IMR-90 (cell line): ENCODE data around the gene PTPRN2. TPM values are rescaled to one million over a fixed set of nuclear protein-coding genes. Genes with fewer than 3 reads are reported as not detected.

Experiments
- ATAC-seq: fragments of 200-7000 bp; cut with Tn5 transposase; 2 replicates; pipeline ENCODE4 v1.9.1; 2020; ENCODE audit warnings: low read depth, mild to moderate bottlenecking, moderate library complexity
- BruUV-seq: library from RNA; stranded (reverse); fragments of 400-500 nt; replicated peaks from 2 replicates; lab custom pipeline; 2021; lab: Mats Ljungman, UMichigan
- CTCF ChIA-PET: fragments of 300-600 bp; formaldehyde crosslinking; extraction: SDS; loops from one replicate; lab custom pipeline; 2021; ENCODE audit warnings: antibody characterized with exemption; lab: Yijun Ruan, JAX
- POLR2A ChIA-PET: fragments of 300-600 bp; sonication (Branson Sonifier 250); formaldehyde crosslinking; loops from one replicate; lab custom pipeline; 2022; ENCODE audit warnings: antibody characterized with exemption; ENCODE audit not compliant: unreplicated experiment; lab: Charles Lee
- DNase-seq: peaks from one replicate; pipeline ENCODE4 v3.0.0; 2013
- H2AFZ ChIP-seq: replicated peaks from 2 replicates; pipeline ENCODE3; 2013; ENCODE audit warnings: low read length, mild to moderate bottlenecking; ENCODE audit not compliant: poor library complexity
- H2AK5ac ChIP-seq: 2 replicates; pipeline ENCODE4 v1.6.1; 2013; ENCODE audit warnings: low read depth, low read length, inconsistent platforms
- H2AK9ac ChIP-seq: replicated peaks from 2 replicates; pipeline ENCODE3; 2013; ENCODE audit warnings: mild to moderate bottlenecking, low read depth, low read length, moderate library complexity; ENCODE audit not compliant: poor library complexity
- H2BK120ac ChIP-seq: 2 replicates; pipeline ENCODE4 v1.6.1; 2013; ENCODE audit warnings: low read depth, low read length, inconsistent platforms
- H2BK15ac ChIP-seq: 3 replicates; pipeline ENCODE4 v1.6.1; 2013; ENCODE audit warnings: low read depth, low read length, inconsistent platforms
- H2BK20ac ChIP-seq: 2 replicates; pipeline ENCODE4 v1.6.1; 2013; ENCODE audit warnings: low read depth, mild to moderate bottlenecking, inconsistent platforms, low read length, moderate library complexity
- H2BK5ac ChIP-seq: 2 replicates; pipeline ENCODE4 v1.6.1; 2013; ENCODE audit warnings: mild to moderate bottlenecking, low read depth, low read length, inconsistent platforms; ENCODE audit not compliant: poor library complexity, severe bottlenecking
- H3K14ac ChIP-seq: replicated peaks from 2 replicates; pipeline ENCODE4 v1.6.1; 2013; ENCODE audit warnings: low read depth, low read length, inconsistent platforms
- H3K18ac ChIP-seq: 2 replicates; pipeline ENCODE4 v1.6.1; 2013; ENCODE audit warnings: low read depth, low read length, control low read depth
- H3K23ac ChIP-seq: 2 replicates; pipeline ENCODE4 v1.6.1; 2013; ENCODE audit warnings: low read depth, low read length, inconsistent platforms
- H3K27ac ChIP-seq: 2 replicates; pipeline ENCODE4 v1.5.1; 2013; ENCODE audit warnings: mild to moderate bottlenecking, control low read depth, low read length; ENCODE audit not compliant: insufficient read depth
- H3K27me3 ChIP-seq: 2 replicates; pipeline ENCODE4 v1.6.1; 2013; ENCODE audit warnings: low read length; ENCODE audit not compliant: control insufficient read depth, insufficient read depth
- H3K36me3 ChIP-seq: 2 replicates; pipeline ENCODE4 v1.6.1; 2013; ENCODE audit warnings: low read length, mixed read lengths; ENCODE audit not compliant: control insufficient read depth, insufficient read depth
- H3K4ac ChIP-seq: 2 replicates; pipeline ENCODE4 v1.6.1; 2013; ENCODE audit warnings: low read depth, low read length, inconsistent platforms
- H3K4me1 ChIP-seq: 2 replicates; pipeline ENCODE4 v1.6.1; 2013; ENCODE audit warnings: low read length, mixed read lengths; ENCODE audit not compliant: control insufficient read depth, insufficient read depth
- H3K4me2 ChIP-seq: 2 replicates; pipeline ENCODE4 v1.6.1; 2013; ENCODE audit warnings: low read depth, mild to moderate bottlenecking, control low read depth, low read length, moderate library complexity
- H3K4me3 ChIP-seq: 2 replicates; pipeline ENCODE4 v1.5.1; 2013; ENCODE audit warnings: low read depth, mild to moderate bottlenecking, control low read depth, low read length, moderate library complexity; ENCODE audit not compliant: insufficient read depth
- H3K56ac ChIP-seq: 2 replicates; pipeline ENCODE4 v1.6.1; 2013; ENCODE audit warnings: low read length, inconsistent platforms; ENCODE audit not compliant: insufficient read depth; ENCODE audit errors: extremely low read depth
- H3K79me1 ChIP-seq, 2 experiments: 2 replicates each; pipeline ENCODE4 v1.6.1; 2013; ENCODE audit warnings: low read length in 2 of 2, inconsistent platforms in 1 of 2, low read depth in 1 of 2
- H3K9ac ChIP-seq: 2 replicates; pipeline ENCODE4 v1.6.1; 2013; ENCODE audit warnings: low read depth, low read length, control low read depth
- H3K9me1 ChIP-seq: 2 replicates; pipeline ENCODE4 v1.6.1; 2013; ENCODE audit warnings: low read length, inconsistent platforms; ENCODE audit not compliant: insufficient read depth
- H3K9me3 ChIP-seq: 2 replicates; pipeline ENCODE4 v1.6.1; 2013; ENCODE audit warnings: low read length; ENCODE audit not compliant: control insufficient read depth, insufficient read depth
- H4K20me1 ChIP-seq: 2 replicates; pipeline ENCODE4 v1.6.1; 2013; ENCODE audit warnings: low read length, inconsistent platforms; ENCODE audit not compliant: insufficient read depth
- H4K5ac ChIP-seq: 2 replicates; pipeline ENCODE4 v1.6.1; 2013; ENCODE audit warnings: mild to moderate bottlenecking, low read depth, low read length, control low read depth
- H4K8ac ChIP-seq, 2 experiments: 2 replicates each; pipeline ENCODE4 v1.6.1; 2013; ENCODE audit warnings: low read depth in 2 of 2, low read length in 2 of 2, control low read depth in 1 of 2, inconsistent platforms in 1 of 2
- H4K91ac ChIP-seq: 2 replicates; pipeline ENCODE4 v1.6.1; 2013; ENCODE audit warnings: low read depth, low read length, inconsistent platforms; ENCODE audit not compliant: insufficient read depth
- BHLHE40 ChIP-seq: fragments of 150-350 bp; IDR thresholded peaks from 2 replicates; pipeline ENCODE4 v1.6.1; 2016; ENCODE audit warnings: mild to moderate bottlenecking, low read depth, low read length
- CEBPB ChIP-seq: IDR thresholded peaks from 2 replicates; pipeline ENCODE4 v1.6.1; 2012; ENCODE audit warnings: low read depth, low read length, improper control_type of control experiment
- CHD1 ChIP-seq: IDR thresholded peaks from 2 replicates; pipeline ENCODE4 v1.6.1; 2012; ENCODE audit warnings: low read depth, low read length, improper control_type of control experiment
- MAFK ChIP-seq: IDR thresholded peaks from 2 replicates; pipeline ENCODE4 v1.6.1; 2012; ENCODE audit warnings: low read depth, low read length, improper control_type of control experiment
- MAZ ChIP-seq: IDR thresholded peaks from 2 replicates; pipeline ENCODE4 v1.6.1; 2012; ENCODE audit warnings: low read depth, mild to moderate bottlenecking, low read length, improper control_type of control experiment, moderate library complexity, borderline replicate concordance
- MXI1 ChIP-seq: IDR thresholded peaks from 2 replicates; pipeline ENCODE4 v1.6.1; 2012; ENCODE audit warnings: low read depth, mild to moderate bottlenecking, low read length, moderate library complexity, borderline replicate concordance
- NFE2L2 ChIP-seq: fragments of 150-350 bp; IDR thresholded peaks from 2 replicates; pipeline ENCODE4 v1.6.1; 2016; ENCODE audit warnings: low read depth, mild to moderate bottlenecking, low read length
- POLR2A ChIP-seq: IDR thresholded peaks from 2 replicates; pipeline ENCODE4 v1.6.1; 2012; ENCODE audit warnings: mild to moderate bottlenecking, low read depth, low read length
- SMC3 ChIP-seq: fragments of 150-350 bp; IDR thresholded peaks from 2 replicates; pipeline ENCODE4 v1.6.1; 2016; ENCODE audit warnings: low read depth, mild to moderate bottlenecking, antibody characterized with exemption, low read length, moderate library complexity
- WGBS, 2 experiments: methylation state at CpG; one replicate each; pipeline versions ENCODE4 v1.1.5 to v1.1.7; 2013; ENCODE audit warnings: missing lambda C conversion rate in 2 of 2; ENCODE audit not compliant: insufficient read length in 1 of 2; ENCODE audit errors: extremely low coverage in 2 of 2; 5-methylcytosine and 5-hydroxymethylcytosine counted together
- dilution Hi-C: fragments of 300-500 bp; cut with HindIII; formaldehyde crosslinking; loops from one replicate; pipeline ENCODE4 v1.14.3; 2018; ENCODE audit warnings: low sequenced_read_pairs; ENCODE audit not compliant: unreplicated experiment
- in situ Hi-C: fragments of 300-500 bp; cut with MboI; formaldehyde crosslinking; loops from 3 replicates; pipeline ENCODE4 v1.14.3; 2019; ENCODE audit warnings: low sequenced_read_pairs, inconsistent platforms, mixed read lengths
- intact Hi-C: fragments of 100-400 bp; cut with micrococcal nuclease; formaldehyde crosslinking; loops from 2 replicates; pipeline ENCODE4 v1.10.0; 2022
- polyA plus RNA-seq, 3 experiments: library from polyadenylated mRNA; depleted of rRNA; stranded (reverse); fragments of >200 nt; gene quantifications; 2 replicates each; pipeline ENCODE4 v1.2.3, GENCODE V29; 2012; ENCODE audit warnings: low replicate concordance in 1 of 3
- total RNA-seq: library from RNA; depleted of rRNA; stranded (reverse); fragments of >200 nt; gene quantifications from 2 replicates; pipeline ENCODE4 v1.2.3, GENCODE V29; 2012

Gene PTPRN2
- total and polyA plus RNA-seq, 2 of the 4 experiments (the other 2 are of a cell fraction): 0.03 TPM; not detected in 1

GRCh38 chr7:157825325-157825724, 762.3 kb downstream of the PTPRN2 start (continued):
- TF ChIP-seq MAZ (no peak), MAFK (no peak), NFE2L2 (no peak)

- 67% methylated on average over 1 of the region's 8 CpGs; no CpG with 5 or more reads in 1 of the 2 experiments for WGBS, 2 experiments
- no peak overlapping the region for H2BK20ac ChIP-seq
- no peaks in the 10 kb centered on the region for H3K79me1 ChIP-seq
- no peaks in the 10 kb centered on the region for H4K20me1 ChIP-seq
- in situ Hi-C loops (no loop called here), dilution Hi-C loops (no loop called here), intact Hi-C loops (no loop called here)
- no peaks in the 10 kb centered on the region for H3K36me3 ChIP-seq
- no peak overlapping the region for H3K4me3 ChIP-seq
- H3K4ac ChIP-seq: no peak overlapping the region
- no peak overlapping the region for H3K4me2 ChIP-seq
- no peak overlapping the region for H3K9ac ChIP-seq
- H3K14ac ChIP-seq: no peak overlapping the region
- H4K8ac ChIP-seq: no peak overlapping the region
- no peak overlapping the region for H2AK5ac ChIP-seq
- no peaks in the 10 kb centered on the region for H3K4me1 ChIP-seq
- no peaks in the 10 kb centered on the region for H3K9me1 ChIP-seq
- no peak for DNase-seq
- no peak overlapping the region for H2AK9ac ChIP-seq
- no peak for ATAC-seq
- no peak overlapping the region for H2BK15ac ChIP-seq
- H2AFZ ChIP-seq: no peak overlapping the region
- no peak for TF ChIP-seq MAZ
- no peak for TF ChIP-seq SMC3
- TF ChIP-seq BHLHE40: no peak
- no peak for TF ChIP-seq MXI1
- TF ChIP-seq CHD1: no peak
- TF ChIP-seq CEBPB: no peak
- TF ChIP-seq POLR2A: no peak
- no peak overlapping the region for H2BK5ac ChIP-seq
- CTCF ChIA-PET: no interaction called here
- no peak overlapping the region for H4K5ac ChIP-seq
- no peak overlapping the region for H3K27ac ChIP-seq
- H3K27me3 ChIP-seq: no peaks in the 10 kb centered on the region
- no peak overlapping the region for H3K56ac ChIP-seq
- H3K9me3 ChIP-seq: peaks cover 66% of the 10 kb centered on the region
- no peak overlapping the region for H3K23ac ChIP-seq
- no peak overlapping the region for H3K18ac ChIP-seq
- no TSS peak for BruUV-seq
- no peak overlapping the region for H4K91ac ChIP-seq
- H2BK120ac ChIP-seq: no peak overlapping the region
- POLR2A ChIA-PET: no interaction called here
Measured at GRCh38 chr7:157824819-157825121, 762.9 kb downstream of the PTPRN2 start.
